Stomach (tissue), 9 donors: ENCODE data around the gene SOX8. TPM values are rescaled to one million over a fixed set of nuclear protein-coding genes. Genes with fewer than 3 reads are reported as not detected.

ENCODE experiments used
- DNase-seq, 2 donors: peaks; one replicate each; pipeline versions ENCODE4 v3.0.0 to v3.0.0-alpha.2; 2013 to 2019
- H3K27ac ChIP-seq, 5 donors: fragments of 200-600 bp in 4 of 5; sonication (generic) in 4 of 5; one replicate each; pipeline ENCODE4 v1.5.1; 2013 to 2019; ENCODE audit warnings: mild to moderate bottlenecking in 1 of 5, moderate library complexity in 1 of 5
- H3K27me3 ChIP-seq, 3 donors: fragments of 200-600 bp; sonication (generic); one replicate each; pipeline ENCODE4 v1.5.1; 2017 to 2019; ENCODE audit warnings: mixed run types in 1 of 3
- H3K36me3 ChIP-seq, 4 donors: fragments of 200-600 bp; sonication (generic); 1 replicate in 3 of 4; 2 replicates in 1 of 4; pipeline ENCODE4 v1.5.1; 2016 to 2019
- H3K4me1 ChIP-seq, 4 donors: fragments of 200-600 bp; sonication (generic); one replicate each; pipeline ENCODE4 v1.5.1; 2016 to 2019
- H3K4me3 ChIP-seq, 4 donors: fragments of 200-600 bp; sonication (generic) in 3 of 4; one replicate each; pipeline ENCODE4 v1.5.1; 2016 to 2019; ENCODE audit warnings: mild to moderate bottlenecking in 1 of 4
- H3K9me3 ChIP-seq, 4 donors: fragments of 200-600 bp; sonication (generic); one replicate each; pipeline ENCODE4 v1.5.1; 2016 to 2019
- EP300 ChIP-seq: sonication (generic); formaldehyde crosslinking; IDR thresholded peaks from one replicate; pipeline ENCODE4 v1.6.1; 2017; ENCODE audit warnings: antibody characterized with exemption
- POLR2A ChIP-seq, 4 donors: fragments of 450-650 bp; IDR thresholded peaks; one replicate each; pipeline ENCODE4 v1.6.1; 2016; ENCODE audit warnings: antibody characterized with exemption in 4 of 4, control low read depth in 2 of 4, mild to moderate bottlenecking in 1 of 4, moderate library complexity in 1 of 4
- POLR2AphosphoS5 ChIP-seq, 3 donors: sonication (generic); formaldehyde crosslinking; IDR thresholded peaks; one replicate each; pipeline ENCODE4 v1.6.1; 2016; ENCODE audit warnings: antibody characterized with exemption in 3 of 3
- WGBS, 5 donors: extraction: QIAGEN DNeasy Blood & Tissue Kit in 3 of 5; methylation state at CpG; one replicate each; pipeline versions ENCODE4 v1.1.5 to v1.1.7; 2013 to 2018; 5-methylcytosine and 5-hydroxymethylcytosine counted together
- intact Hi-C: fragments of 100-400 bp; cut with DNase I; formaldehyde crosslinking; loops from one replicate; pipeline ENCODE4 v1.15.1; 2023; ENCODE audit warnings: low total_unique reads
- polyA plus RNA-seq, 3 donors: library from polyadenylated mRNA; stranded (reverse); fragments of 200-250 nt; gene quantifications; one replicate each; pipeline ENCODE4 v1.2.3, GENCODE V29; 2013
- total RNA-seq, 5 donors: library from RNA; depleted of rRNA; stranded (reverse); fragments of >200 nt; gene quantifications; one replicate each; pipeline versions ENCODE4 v1.1.0 to v1.2.3, GENCODE V29; 2014 to 2016
- TF ChIP-seq, protein P1 (sequence below), 7 experiments: fragments of 450-650 bp in 4 of 7; fragments of 200-600 bp in 3 of 7; sonication (generic) in 3 of 7; IDR thresholded peaks; one replicate each; pipeline ENCODE4 v1.5.1; 2016 to 2019; ENCODE audit warnings: antibody characterized with exemption in 7 of 7, control low read depth in 2 of 7, mild to moderate bottlenecking in 1 of 7
- donor health status: healthy with polysubstance abuse.
- donor health status: Bipolar disorder and iron deficiency.
- donor health status: healthy.

SOX8 gene
- total and polyA plus RNA-seq, 8 donors = 0.45 to 15.1 (median 1.1) TPM; not detected in 3

GRCh38 chr16:1013593-1013900 lies 32.0 kb downstream of the SOX8 start:
- WGBS, 5 donors = 57 to 100% (median 62%) methylated on average over 2 to 8 of the region's 8 CpGs
- Histone ChIP-seq H3K4me1 (no peaks in the 10 kb centered on the region), H3K4me3 (no peak overlapping the region), H3K27me3 (peaks cover 2 to 43% (median 16%) of the 10 kb centered on the region in 3 donors), H3K27ac (no peak overlapping the region), H3K9me3 (no peaks in the 10 kb centered on the region), H3K36me3 (no peaks in the 10 kb centered on the region)
- TF ChIP-seq POLR2A (IDR thresholded peaks at IDR 0.05) = no peak
- no peak for TF ChIP-seq EP300
- no peak for DNase-seq
- intact Hi-C loops = no loop called here

DNA sequence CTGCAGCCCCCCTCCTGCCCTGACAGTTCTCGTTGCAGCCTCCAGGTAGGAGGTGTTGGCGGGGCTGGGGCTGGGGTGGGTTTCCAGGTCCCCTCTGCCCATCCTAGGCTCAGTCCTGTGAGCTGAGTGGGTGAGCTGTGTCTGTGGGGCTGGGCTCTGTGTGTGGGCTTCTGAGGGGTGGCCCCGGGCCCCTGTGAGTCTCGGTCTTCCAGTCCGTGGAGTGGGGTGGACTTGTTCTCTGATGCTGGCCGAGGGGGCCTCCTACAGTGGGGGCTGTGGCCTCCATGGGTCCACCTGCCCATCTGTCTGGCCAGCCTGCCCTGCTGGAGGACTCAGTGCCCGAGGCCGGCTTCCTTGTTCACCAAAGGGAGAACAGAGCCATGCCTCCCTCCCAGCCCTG lies 32.7 kb downstream of the SOX8 start:
- H3K4me1 ChIP-seq = peaks cover 0 to 4% (median 0%) of the 10 kb centered on the region in 4 donors
- no peaks in the 10 kb centered on the region for H3K36me3 ChIP-seq
- no peak overlapping the region for H3K4me3 ChIP-seq
- H3K9me3 ChIP-seq = no peaks in the 10 kb centered on the region
- H3K27ac ChIP-seq = no peak overlapping the region
- TF ChIP-seq POLR2AphosphoS5 (IDR thresholded peaks at IDR 0.05) = no peak
- no peak for TF ChIP-seq EP300
- TF ChIP-seq, protein P1, sequence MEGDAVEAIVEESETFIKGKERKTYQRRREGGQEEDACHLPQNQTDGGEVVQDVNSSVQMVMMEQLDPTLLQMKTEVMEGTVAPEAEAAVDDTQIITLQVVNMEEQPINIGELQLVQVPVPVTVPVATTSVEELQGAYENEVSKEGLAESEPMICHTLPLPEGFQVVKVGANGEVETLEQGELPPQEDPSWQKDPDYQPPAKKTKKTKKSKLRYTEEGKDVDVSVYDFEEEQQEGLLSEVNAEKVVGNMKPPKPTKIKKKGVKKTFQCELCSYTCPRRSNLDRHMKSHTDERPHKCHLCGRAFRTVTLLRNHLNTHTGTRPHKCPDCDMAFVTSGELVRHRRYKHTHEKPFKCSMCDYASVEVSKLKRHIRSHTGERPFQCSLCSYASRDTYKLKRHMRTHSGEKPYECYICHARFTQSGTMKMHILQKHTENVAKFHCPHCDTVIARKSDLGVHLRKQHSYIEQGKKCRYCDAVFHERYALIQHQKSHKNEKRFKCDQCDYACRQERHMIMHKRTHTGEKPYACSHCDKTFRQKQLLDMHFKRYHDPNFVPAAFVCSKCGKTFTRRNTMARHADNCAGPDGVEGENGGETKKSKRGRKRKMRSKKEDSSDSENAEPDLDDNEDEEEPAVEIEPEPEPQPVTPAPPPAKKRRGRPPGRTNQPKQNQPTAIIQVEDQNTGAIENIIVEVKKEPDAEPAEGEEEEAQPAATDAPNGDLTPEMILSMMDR (IDR thresholded peaks at IDR 0.05) = no peak
- no peak for TF ChIP-seq POLR2A (IDR thresholded peaks at IDR 0.05)
- intact Hi-C loops = no loop called here
- H3K27me3 ChIP-seq = peaks cover 2 to 43% (median 15%) of the 10 kb centered on the region in 3 donors
- 78 to 87% (median 80%) methylated on average over 7 to 8 of the region's 8 CpGs for WGBS, 5 donors
- DNase-seq = no peak

GRCh38 chr16:1014771-1015495 lies 33.4 kb downstream of the SOX8 start:
- intact Hi-C loops = no loop called here
- H3K36me3 ChIP-seq = no peaks in the 10 kb centered on the region
- H3K4me1 ChIP-seq = peaks cover 0 to 11% (median 3%) of the 10 kb centered on the region in 4 donors
- peaks cover 0 to 43% (median 14%) of the 10 kb centered on the region in 3 donors for H3K27me3 ChIP-seq
- H3K27ac ChIP-seq = no peak overlapping the region
- TF ChIP-seq EP300 (no peak), POLR2A (IDR thresholded peaks at IDR 0.05) (no peak), POLR2AphosphoS5 (IDR thresholded peaks at IDR 0.05) (no peak)
- TF ChIP-seq, protein P1 (IDR thresholded peaks at IDR 0.05) = no peak
- H3K4me3 ChIP-seq = no peak overlapping the region
- 80 to 95% (median 84%) methylated on average over 4 to 22 of the region's 22 CpGs for WGBS, 5 donors
- peak in 1 of 2 donors; percentile 69 for DNase-seq
- H3K9me3 ChIP-seq = no peaks in the 10 kb centered on the region

- no peak for DNase-seq
- H3K27ac ChIP-seq = peak overlapping the region in 2 of 5 donors; percentile 1 to 49
- peaks cover 4 to 56% (median 38%) of the 10 kb centered on the region in 3 donors for H3K27me3 ChIP-seq
- peak overlapping the region in 2 of 4 donors; percentile 4 to 13 for H3K4me3 ChIP-seq
- intact Hi-C loops = no loop called here
- 71 to 79% (median 79%) methylated on average over 15 of the region's 15 CpGs for WGBS, 5 donors
- TF ChIP-seq EP300 (no peak), POLR2AphosphoS5 (IDR thresholded peaks at IDR 0.05) (no peak), POLR2A (IDR thresholded peaks at IDR 0.05) (no peak)
- TF ChIP-seq, protein P1 (IDR thresholded peaks at IDR 0.05) = no peak
- H3K36me3 ChIP-seq = no peaks in the 10 kb centered on the region
- H3K9me3 ChIP-seq = no peaks in the 10 kb centered on the region
- H3K4me1 ChIP-seq = peaks cover 0 to 12% (median 4%) of the 10 kb centered on the region in 4 donors
Measured at GRCh38 chr16:1018447-1019198, 37.1 kb downstream of the SOX8 start.
